GM12878 (cell line): ENCODE data around the gene UQCR11. TPM values are rescaled to one million over a fixed set of nuclear protein-coding genes. Genes with fewer than 3 reads are reported as not detected.

Experiments used
- FOXK2 ChIP-seq: fragments of 450-650 bp; IDR thresholded peaks from 2 replicates; pipeline ENCODE4 v1.6.1; 2017; ENCODE audit warnings: mild to moderate bottlenecking, moderate library complexity
- GABPA ChIP-seq: IDR thresholded peaks from 2 replicates; pipeline ENCODE4 v1.6.1; 2014; ENCODE audit warnings: antibody characterized with exemption, low read depth, mild to moderate bottlenecking, inconsistent platforms
- MTA2 ChIP-seq: fragments of 450-650 bp; IDR thresholded peaks from 2 replicates; pipeline ENCODE4 v1.6.1; 2016; ENCODE audit warnings: low read depth, mild to moderate bottlenecking, moderate library complexity
- MYB ChIP-seq: fragments of 150-350 bp; IDR thresholded peaks from 2 replicates; pipeline ENCODE4 v1.6.1; 2014; ENCODE audit warnings: mild to moderate bottlenecking, low read depth, low read length, borderline replicate concordance
- NFIC ChIP-seq: IDR thresholded peaks from 2 replicates; pipeline ENCODE4 v1.6.1; 2012; ENCODE audit warnings: low read depth, mild to moderate bottlenecking, inconsistent platforms, low read length, moderate library complexity
- SMAD1 ChIP-seq: fragments of 450-650 bp; IDR thresholded peaks from 2 replicates; pipeline ENCODE4 v1.6.1; 2018; ENCODE audit warnings: mild to moderate bottlenecking, low read depth; ENCODE audit not compliant: partially characterized antibody
- SREBF1 ChIP-seq: IDR thresholded peaks from 2 replicates; pipeline ENCODE4 v1.6.1; 2012; ENCODE audit warnings: mild to moderate bottlenecking, low read length
- WRNIP1 ChIP-seq: IDR thresholded peaks from 2 replicates; pipeline ENCODE4 v1.6.1; 2011; ENCODE audit warnings: low read depth, low read length, improper control_type of control experiment, borderline replicate concordance
- ZNF217 ChIP-seq: fragments of 450-650 bp; IDR thresholded peaks from 2 replicates; pipeline ENCODE4 v1.6.1; 2017; ENCODE audit warnings: antibody characterized with exemption, mild to moderate bottlenecking
- ZSCAN29 ChIP-seq: fragments of 450-650 bp; IDR thresholded peaks from 2 replicates; pipeline ENCODE4 v1.6.1; 2017; ENCODE audit warnings: mild to moderate bottlenecking, moderate library complexity
- polyA plus RNA-seq, 11 experiments: library from polyadenylated mRNA; depleted of rRNA in 4 of 11; unstranded in 6 of 11; stranded (reverse) in 5 of 11; fragments of >200 nt; fragmentation: Nextera tagmentation in 4 of 11; fragmentation: Illumina TruSeq in 1 of 11; extraction: Ambion mirVana in 4 of 11; extraction: Trizol in 1 of 11; gene quantifications; 1 replicate in 1 of 11; 2 replicates in 10 of 11; pipeline versions ENCODE4 v1.2.1 to v1.2.3, GENCODE V29; 2011 to 2016; ENCODE audit warnings: inconsistent platforms in 2 of 11, missing spikeins in 2 of 11, low read depth in 1 of 11
- total RNA-seq, 4 experiments: library from RNA; depleted of rRNA in 3 of 4; stranded (reverse); fragments of >200 nt in 3 of 4; fragmentation: Illumina TruSeq in 1 of 4; extraction: Trizol in 1 of 4; gene quantifications; 2 replicates each; pipeline versions ENCODE4 v1.2.1 to v1.2.3, GENCODE V29; 2013 to 2021
- TF ChIP-seq, protein P1 (sequence below): IDR thresholded peaks from 2 replicates; pipeline ENCODE4 v1.6.1; 2012; ENCODE audit warnings: mild to moderate bottlenecking, low read depth, low read length
- TF ChIP-seq, protein P2 (sequence below): fragments of 450-650 bp; formaldehyde crosslinking; IDR thresholded peaks from 2 replicates; pipeline ENCODE4 v1.4.0; 2020; ENCODE audit warnings: mild to moderate bottlenecking, moderate library complexity
- TF ChIP-seq, protein P3 (sequence below): fragments of 450-650 bp; formaldehyde crosslinking; IDR thresholded peaks from 2 replicates; pipeline ENCODE4 v1.4.0; 2022; ENCODE audit warnings: mild to moderate bottlenecking, moderate library complexity

UQCR11 gene
- total and polyA plus RNA-seq, 10 of the 15 experiments (the other 5 are each of a cell fraction or from before 2014, with no cell fraction given) = 28.6 to 586 (median 193) TPM

DNA sequence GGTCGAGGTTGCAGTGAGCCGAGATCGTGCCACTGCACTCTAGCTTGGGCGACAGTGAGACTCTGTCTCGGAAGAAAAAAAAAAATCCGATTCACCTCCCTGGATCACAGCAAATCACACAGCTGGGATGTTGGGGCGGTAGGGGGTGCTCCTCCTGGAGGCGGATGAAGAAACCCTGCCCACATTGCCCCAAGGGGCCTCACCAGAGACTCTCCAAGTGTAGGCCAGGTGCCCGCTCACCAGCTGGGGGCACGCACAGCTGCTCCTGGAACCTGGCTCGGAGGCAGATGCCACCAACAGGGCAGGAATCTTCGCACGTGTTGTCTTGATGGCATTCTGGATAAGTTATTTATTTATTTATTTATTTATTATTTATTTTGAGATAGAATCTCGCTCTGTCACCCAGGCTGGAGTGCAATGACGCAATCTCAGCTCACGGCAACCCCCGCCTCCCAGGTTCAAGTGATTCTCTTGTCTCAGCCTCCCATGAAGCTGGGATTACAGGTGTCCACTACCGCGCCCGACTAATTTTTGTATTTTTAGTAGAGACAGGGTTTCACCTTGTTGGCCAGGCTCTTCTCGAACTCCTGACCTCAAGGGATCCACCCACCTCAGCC lies 3.1 kb downstream of the UQCR11 start (continued):
- TF ChIP-seq, protein P1, sequence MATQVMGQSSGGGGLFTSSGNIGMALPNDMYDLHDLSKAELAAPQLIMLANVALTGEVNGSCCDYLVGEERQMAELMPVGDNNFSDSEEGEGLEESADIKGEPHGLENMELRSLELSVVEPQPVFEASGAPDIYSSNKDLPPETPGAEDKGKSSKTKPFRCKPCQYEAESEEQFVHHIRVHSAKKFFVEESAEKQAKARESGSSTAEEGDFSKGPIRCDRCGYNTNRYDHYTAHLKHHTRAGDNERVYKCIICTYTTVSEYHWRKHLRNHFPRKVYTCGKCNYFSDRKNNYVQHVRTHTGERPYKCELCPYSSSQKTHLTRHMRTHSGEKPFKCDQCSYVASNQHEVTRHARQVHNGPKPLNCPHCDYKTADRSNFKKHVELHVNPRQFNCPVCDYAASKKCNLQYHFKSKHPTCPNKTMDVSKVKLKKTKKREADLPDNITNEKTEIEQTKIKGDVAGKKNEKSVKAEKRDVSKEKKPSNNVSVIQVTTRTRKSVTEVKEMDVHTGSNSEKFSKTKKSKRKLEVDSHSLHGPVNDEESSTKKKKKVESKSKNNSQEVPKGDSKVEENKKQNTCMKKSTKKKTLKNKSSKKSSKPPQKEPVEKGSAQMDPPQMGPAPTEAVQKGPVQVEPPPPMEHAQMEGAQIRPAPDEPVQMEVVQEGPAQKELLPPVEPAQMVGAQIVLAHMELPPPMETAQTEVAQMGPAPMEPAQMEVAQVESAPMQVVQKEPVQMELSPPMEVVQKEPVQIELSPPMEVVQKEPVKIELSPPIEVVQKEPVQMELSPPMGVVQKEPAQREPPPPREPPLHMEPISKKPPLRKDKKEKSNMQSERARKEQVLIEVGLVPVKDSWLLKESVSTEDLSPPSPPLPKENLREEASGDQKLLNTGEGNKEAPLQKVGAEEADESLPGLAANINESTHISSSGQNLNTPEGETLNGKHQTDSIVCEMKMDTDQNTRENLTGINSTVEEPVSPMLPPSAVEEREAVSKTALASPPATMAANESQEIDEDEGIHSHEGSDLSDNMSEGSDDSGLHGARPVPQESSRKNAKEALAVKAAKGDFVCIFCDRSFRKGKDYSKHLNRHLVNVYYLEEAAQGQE = no peak
- no peak for TF ChIP-seq SREBF1
- TF ChIP-seq ZSCAN29 = no peak
- TF ChIP-seq, protein P2, sequence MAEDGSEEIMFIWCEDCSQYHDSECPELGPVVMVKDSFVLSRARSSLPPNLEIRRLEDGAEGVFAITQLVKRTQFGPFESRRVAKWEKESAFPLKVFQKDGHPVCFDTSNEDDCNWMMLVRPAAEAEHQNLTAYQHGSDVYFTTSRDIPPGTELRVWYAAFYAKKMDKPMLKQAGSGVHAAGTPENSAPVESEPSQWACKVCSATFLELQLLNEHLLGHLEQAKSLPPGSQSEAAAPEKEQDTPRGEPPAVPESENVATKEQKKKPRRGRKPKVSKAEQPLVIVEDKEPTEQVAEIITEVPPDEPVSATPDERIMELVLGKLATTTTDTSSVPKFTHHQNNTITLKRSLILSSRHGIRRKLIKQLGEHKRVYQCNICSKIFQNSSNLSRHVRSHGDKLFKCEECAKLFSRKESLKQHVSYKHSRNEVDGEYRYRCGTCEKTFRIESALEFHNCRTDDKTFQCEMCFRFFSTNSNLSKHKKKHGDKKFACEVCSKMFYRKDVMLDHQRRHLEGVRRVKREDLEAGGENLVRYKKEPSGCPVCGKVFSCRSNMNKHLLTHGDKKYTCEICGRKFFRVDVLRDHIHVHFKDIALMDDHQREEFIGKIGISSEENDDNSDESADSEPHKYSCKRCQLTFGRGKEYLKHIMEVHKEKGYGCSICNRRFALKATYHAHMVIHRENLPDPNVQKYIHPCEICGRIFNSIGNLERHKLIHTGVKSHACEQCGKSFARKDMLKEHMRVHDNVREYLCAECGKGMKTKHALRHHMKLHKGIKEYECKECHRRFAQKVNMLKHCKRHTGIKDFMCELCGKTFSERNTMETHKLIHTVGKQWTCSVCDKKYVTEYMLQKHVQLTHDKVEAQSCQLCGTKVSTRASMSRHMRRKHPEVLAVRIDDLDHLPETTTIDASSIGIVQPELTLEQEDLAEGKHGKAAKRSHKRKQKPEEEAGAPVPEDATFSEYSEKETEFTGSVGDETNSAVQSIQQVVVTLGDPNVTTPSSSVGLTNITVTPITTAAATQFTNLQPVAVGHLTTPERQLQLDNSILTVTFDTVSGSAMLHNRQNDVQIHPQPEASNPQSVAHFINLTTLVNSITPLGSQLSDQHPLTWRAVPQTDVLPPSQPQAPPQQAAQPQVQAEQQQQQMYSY (CRISPR knock-in tag) = no peak
- TF ChIP-seq, protein P3, sequence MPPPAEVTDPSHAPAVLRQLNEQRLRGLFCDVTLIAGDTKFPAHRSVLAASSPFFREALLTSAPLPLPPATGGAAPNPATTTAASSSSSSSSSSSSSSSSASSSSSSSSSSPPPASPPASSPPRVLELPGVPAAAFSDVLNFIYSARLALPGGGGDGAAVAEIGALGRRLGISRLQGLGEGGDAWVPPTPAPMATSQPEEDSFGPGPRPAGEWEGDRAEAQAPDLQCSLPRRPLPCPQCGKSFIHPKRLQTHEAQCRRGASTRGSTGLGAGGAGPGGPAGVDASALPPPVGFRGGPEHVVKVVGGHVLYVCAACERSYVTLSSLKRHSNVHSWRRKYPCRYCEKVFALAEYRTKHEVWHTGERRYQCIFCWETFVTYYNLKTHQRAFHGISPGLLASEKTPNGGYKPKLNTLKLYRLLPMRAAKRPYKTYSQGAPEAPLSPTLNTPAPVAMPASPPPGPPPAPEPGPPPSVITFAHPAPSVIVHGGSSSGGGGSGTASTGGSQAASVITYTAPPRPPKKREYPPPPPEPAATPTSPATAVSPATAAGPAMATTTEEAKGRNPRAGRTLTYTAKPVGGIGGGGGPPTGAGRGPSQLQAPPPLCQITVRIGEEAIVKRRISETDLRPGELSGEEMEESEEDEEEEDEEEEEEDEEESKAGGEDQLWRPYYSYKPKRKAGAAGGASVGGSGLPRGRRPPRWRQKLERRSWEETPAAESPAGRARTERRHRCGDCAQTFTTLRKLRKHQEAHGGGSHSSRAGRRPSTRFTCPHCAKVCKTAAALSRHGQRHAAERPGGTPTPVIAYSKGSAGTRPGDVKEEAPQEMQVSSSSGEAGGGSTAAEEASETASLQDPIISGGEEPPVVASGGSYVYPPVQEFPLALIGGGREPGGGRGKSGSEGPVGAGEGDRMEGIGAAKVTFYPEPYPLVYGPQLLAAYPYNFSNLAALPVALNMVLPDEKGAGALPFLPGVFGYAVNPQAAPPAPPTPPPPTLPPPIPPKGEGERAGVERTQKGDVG (CRISPR knock-in tag) = no peak
- TF ChIP-seq NFIC = no peak
- no peak for TF ChIP-seq MTA2
- TF ChIP-seq MYB = no peak
- no peak for TF ChIP-seq WRNIP1
- TF ChIP-seq GABPA = no peak
- no peak for TF ChIP-seq SMAD1
- TF ChIP-seq ZNF217 = no peak
- TF ChIP-seq FOXK2 = no peak
